HG03469 (cell line): ENCODE results near the gene MZT2A.
"Not testable (repeated sequence)": the region's sequence is repeated elsewhere in the genome, so short reads cannot be mapped to it uniquely, and the experiment has no call there.

Source experiments
- ATAC-seq: cut with Tn5 transposase; IDR thresholded peaks from one replicate; pipeline ENCODE4 v1.9.1; 2021; ENCODE audit warnings: mild to moderate bottlenecking, moderate library complexity, moderate number of reproducible peaks; ENCODE audit not compliant: unreplicated experiment

The MZT2A gene

GRCh38 chr2:131493199-131493968 is 1.2 kb upstream of the MZT2A start:
- ATAC-seq: peak; percentile 5

- peak; percentile 47 for ATAC-seq
Observed at GRCh38 chr2:131492418-131493198, 411 bp upstream of the MZT2A start.

- not testable (repeated sequence) for ATAC-seq
Observed at GRCh38 chr2:131491469-131491836, 744 bp downstream of the MZT2A start.

DNA sequence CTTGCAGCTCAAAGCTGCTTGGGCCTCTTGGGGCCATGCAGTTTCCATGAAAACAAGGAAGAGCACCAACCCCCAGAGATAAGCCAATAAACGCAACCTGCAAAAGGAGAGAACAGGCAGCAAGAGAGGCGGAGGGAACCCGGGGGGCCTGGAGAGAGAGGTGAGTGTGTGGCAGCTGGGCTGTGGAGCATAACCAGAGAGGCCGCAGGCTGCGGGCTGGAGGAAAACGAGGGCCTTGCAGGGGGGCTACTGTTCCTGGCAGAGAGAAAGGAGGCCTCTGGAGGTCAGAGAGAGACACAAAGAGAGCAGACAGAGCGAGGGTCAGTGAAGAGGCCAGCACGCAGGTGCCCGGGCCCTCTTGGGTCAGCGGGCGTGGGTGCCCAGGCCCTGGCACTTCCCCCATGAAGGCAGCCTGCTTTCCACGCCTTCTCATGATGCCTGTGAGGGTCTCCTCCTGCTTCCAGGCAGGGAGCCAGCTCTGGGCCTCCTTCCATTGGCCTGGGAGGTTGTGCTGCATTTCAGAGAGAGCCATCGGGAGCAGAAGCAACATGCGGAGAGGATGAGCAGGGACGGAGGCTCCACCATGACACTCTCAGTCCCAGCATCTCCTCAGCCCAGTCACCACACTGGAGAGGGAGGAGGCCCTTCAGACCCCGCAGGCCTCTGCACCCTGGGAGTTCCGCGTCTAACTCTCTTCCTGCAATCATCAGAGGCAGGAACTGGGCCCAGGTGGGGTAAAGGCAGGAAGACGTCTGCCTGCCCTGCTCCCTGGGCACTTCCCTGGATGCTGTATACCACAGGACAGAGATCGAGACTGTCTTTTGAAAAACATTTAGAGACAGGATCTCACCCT is 1.4 kb downstream of the MZT2A start:
- ATAC-seq: not testable (repeated sequence)

DNA sequence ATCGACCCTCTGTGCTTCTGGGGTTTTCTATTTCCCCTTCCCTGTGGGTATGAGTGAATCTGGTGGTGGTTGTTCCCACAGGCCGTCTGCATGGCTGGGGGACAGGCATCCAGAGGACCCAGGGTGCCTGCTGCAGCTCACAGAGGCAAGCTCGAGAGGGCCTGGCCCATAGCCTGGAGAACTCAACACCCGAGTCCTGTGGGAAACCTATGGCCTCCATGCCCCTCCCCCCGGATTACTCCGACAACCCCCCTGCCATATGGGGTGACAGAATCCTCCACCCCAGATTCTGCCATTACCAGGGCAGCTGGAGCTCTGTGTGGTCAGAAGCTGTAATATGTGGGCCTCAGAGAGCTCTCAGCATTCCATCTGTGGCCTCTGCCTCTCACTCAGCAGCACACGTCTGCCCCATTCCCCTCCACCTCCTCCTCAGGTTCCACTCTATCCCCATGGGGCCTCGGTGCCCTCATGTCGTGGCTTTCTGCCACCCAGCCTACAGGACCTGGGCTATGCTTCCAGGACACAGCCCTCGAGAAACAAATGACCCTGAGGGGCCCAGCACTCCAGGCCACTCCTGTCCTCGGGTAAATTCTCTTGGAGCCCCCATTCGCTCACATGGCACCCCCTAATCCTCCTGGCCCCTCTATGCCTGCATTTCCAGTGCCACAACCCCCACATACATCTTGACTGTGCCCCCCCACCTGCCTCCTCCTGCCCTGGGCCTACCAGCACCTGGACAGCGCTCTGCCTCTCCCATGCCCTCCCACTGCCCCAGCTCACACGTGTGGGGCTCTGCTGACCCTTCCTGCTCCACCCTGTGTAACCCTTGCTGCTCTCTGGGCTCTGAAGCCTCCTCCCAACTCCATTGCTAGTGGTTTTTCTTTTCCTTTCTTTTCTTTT is 3.6 kb downstream of the MZT2A start:
- no peak for ATAC-seq

- not testable (repeated sequence) for ATAC-seq
Observed at GRCh38 chr2:131486201-131486902, 5.8 kb downstream of the MZT2A start.

GRCh38 chr2:131484906-131485460 is 7.2 kb downstream of the MZT2A start:
- not testable (repeated sequence) for ATAC-seq

- not testable (repeated sequence) for ATAC-seq
Observed at GRCh38 chr2:131483981-131484820, 8.0 kb downstream of the MZT2A start.

- ATAC-seq: not testable (repeated sequence)
Observed at GRCh38 chr2:131482506-131483155, 9.6 kb downstream of the MZT2A start.

DNA sequence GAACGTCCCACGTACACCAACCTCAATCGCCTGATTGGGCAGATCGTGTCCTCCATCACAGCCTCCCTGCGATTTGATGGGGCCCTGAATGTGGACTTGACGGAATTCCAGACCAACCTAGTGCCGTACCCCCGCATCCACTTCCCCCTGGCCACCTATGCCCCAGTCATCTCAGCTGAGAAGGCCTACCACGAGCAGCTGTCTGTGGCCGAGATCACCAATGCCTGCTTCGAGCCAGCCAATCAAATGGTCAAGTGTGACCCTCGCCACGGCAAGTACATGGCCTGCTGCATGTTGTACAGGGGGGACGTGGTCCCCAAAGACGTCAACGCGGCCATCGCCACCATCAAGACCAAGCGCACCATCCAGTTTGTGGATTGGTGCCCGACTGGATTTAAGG is 11.8 kb downstream of the MZT2A start:
- not testable (repeated sequence) for ATAC-seq

- not testable (repeated sequence) for ATAC-seq
Observed at GRCh38 chr2:131478850-131479461, 13.2 kb downstream of the MZT2A start.

DNA sequence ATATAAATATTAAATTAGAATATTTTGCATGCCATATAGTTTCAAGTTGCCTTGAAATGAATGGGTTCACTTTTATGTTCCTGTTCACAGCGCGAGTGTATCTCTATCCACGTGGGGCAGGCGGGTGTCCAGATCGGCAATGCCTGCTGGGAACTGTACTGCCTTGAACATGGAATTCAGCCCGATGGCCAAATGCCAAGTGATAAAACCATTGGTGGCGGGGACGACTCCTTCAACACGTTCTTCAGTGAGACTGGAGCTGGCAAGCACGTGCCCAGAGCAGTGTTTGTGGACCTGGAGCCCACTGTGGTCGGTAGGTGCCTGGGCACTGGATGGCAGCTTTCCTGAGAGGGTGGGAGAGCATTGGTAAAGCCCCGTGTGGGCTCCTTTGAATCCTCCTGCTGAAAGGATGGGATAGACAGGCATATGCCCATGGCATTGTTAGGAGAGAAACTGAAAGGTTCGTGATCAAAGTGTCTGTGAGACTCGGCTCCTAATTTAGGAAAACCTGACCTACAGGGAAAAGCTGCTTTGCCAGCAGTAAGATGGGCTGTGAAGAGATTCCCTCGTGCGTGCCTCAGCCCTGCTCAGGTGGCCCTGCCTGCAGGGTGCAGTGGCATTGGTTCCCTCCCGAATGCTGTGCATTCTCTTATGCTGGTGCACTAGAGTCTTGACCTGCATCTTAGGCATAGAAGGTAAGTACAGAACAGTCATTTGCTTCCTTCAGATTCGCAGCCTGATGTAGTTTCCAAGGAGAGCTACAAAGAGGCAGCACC is 13.9 kb downstream of the MZT2A start:
- ATAC-seq: not testable (repeated sequence)

DNA sequence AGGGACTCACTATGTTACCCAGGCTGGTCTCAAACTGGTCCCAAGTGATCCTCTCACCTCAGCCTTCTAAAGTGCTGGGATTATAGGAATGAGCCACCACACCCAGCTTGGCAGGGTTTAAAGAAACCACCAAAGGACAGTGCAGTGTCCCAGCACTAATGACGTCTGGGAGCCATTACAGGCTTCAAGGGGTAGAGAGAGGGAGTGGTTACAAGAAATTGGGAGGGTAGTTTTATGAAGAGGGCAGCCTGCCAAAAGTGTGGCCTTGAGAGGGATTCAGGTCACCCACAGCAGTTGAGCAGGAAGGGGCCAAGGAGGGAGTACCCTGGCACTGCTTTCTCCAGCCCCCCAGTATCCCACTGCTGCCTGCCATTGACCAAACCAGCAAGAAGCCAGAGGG is 15.0 kb downstream of the MZT2A start:
- ATAC-seq: not testable (repeated sequence)

DNA sequence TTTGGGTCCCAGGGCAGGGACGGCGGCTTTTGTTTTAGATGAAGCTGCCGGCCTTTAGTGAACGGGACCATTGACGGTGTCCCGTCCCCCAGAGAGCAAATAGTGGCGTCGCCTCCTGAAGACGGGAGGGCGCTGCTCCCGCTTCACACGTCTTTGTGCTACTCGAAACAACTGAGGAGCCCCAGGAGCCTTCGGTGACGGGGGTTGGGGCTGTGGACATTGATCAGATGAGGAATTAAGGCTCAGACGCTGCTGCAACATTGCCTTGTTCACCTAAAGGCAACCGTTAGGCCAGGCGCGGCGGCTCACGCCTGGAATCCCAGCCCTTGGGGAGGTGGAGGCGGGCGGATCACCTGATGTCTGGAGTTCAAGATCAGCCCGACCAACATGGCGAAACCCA is 15.8 kb downstream of the MZT2A start:
- not testable (repeated sequence) for ATAC-seq

DNA sequence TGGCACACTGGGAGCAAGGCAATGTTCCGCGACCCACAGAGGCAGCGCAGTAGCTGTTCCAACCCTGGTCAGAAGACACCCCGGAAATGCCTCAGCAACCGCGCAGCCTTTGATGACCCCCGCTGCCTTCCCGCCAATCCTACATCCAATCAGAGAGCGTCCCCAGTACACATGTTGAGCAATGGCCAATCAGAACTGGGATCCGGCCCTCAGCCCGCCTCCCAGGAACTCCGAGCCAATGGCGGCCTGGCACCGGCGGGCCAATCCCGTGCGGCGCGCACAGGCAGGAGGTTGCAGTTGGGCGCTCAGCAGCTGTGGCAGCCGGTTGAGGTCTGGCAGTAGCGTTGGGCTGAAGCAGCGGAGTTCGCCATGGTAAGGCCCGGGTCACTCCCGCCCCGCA is 16.4 kb downstream of the MZT2A start, which contains the start of gene TUBA3D:
TSS of gene TUBA3D (plus strand) at position 289 of the 400 bp plus-strand sequence. CDS start at position 370, 81 bp downstream.
- no peak for ATAC-seq

- ATAC-seq: not testable (repeated sequence)
Observed at GRCh38 chr2:131473266-131473665, 18.9 kb downstream of the MZT2A start.
